ENCODE results near the gene CALML4.

DNA sequence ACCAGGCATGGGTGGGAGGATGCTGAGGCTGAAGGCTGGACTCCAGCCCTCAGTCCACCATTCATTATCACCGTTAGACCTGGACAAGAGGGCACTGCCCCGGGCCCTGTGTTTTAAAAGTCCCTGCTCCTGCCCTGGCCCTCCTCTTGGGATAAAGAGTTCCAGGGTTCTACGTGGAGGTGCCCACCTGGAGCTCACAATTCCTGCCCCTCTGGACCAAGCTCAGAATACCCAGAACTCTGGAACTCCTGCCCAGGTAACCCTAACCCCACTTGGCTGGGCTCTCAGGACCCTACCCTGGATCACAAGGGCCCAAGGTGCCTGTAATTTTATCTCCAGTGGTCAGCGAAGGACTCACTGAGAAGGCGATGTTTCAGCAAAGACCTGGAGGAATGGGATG is 1.2 kb downstream of the CALML4 start:
- TF ChIP-seq, protein P1, sequence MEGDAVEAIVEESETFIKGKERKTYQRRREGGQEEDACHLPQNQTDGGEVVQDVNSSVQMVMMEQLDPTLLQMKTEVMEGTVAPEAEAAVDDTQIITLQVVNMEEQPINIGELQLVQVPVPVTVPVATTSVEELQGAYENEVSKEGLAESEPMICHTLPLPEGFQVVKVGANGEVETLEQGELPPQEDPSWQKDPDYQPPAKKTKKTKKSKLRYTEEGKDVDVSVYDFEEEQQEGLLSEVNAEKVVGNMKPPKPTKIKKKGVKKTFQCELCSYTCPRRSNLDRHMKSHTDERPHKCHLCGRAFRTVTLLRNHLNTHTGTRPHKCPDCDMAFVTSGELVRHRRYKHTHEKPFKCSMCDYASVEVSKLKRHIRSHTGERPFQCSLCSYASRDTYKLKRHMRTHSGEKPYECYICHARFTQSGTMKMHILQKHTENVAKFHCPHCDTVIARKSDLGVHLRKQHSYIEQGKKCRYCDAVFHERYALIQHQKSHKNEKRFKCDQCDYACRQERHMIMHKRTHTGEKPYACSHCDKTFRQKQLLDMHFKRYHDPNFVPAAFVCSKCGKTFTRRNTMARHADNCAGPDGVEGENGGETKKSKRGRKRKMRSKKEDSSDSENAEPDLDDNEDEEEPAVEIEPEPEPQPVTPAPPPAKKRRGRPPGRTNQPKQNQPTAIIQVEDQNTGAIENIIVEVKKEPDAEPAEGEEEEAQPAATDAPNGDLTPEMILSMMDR (IDR thresholded peaks at IDR 0.05), result no peak
- TF ChIP-seq POLR2A (IDR thresholded peaks at IDR 0.05) (no peak), POLR2AphosphoS5 (IDR thresholded peaks at IDR 0.05) (no peak)

All from prostate gland (tissue), 2 donors.